ENCODE measurements around the gene BAIAP2L1. TPM values are rescaled to one million over a fixed set of nuclear protein-coding genes. Genes with fewer than 3 reads are reported as not detected.

The BAIAP2L1 gene
- total and polyA plus RNA-seq, 9 of the 15 experiments (the other 6 are each of a cell fraction or from before 2014, with no cell fraction given), result 4.2 to 29.8 (median 15.5) TPM

DNA sequence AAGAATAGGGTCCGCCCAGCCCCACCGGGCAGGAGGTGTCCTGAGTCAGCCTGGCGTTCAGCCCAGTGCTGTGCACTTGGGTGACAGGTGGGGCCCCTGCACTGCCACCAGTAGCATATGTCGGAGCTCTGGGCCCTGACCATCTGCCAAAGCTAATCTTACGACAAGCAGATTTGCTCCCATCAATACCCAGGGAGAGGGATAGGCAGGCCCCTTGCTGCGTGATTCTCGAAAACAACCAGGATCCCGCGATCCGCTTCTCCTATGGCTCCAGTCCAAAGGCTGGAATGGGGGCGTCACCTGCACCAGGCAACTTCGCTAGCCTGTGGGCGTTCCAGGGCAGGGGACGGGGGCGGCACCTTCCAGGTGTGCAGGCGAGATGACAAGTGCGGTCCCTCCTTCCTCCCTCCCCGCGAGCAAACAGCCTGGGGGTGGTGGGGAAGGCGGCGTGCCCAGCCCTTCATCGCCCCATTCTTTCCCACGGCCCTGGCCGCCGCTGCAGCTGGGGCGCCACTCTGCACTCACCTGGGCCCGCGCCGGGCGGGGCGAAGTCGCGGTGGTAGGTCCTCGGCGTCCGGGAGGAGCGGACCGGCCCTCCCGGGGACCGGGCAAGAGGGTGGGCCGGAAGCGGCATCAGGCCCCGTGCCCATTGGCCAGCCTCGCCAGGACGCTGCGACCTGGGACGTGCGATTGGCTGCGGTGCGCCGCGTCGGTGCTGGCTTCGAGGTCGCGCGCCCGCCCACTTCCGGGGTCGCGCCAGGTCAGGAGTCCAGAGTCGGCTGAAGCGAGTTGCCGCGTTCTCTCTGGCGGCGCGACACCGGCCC lies 149.1 kb downstream of the BAIAP2L1 start, which contains the start of gene TECPR1 (continued):
- TF ChIP-seq, protein P1, sequence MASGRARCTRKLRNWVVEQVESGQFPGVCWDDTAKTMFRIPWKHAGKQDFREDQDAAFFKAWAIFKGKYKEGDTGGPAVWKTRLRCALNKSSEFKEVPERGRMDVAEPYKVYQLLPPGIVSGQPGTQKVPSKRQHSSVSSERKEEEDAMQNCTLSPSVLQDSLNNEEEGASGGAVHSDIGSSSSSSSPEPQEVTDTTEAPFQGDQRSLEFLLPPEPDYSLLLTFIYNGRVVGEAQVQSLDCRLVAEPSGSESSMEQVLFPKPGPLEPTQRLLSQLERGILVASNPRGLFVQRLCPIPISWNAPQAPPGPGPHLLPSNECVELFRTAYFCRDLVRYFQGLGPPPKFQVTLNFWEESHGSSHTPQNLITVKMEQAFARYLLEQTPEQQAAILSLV (tag; IDR thresholded peaks at IDR 0.05), result no peak
- TF ChIP-seq ZNF165 (CRISPR knock-in tag; IDR thresholded peaks at IDR 0.05; ENCODE audit: borderline replicate concordance) (no peak), ZKSCAN3 (CRISPR knock-in tag; IDR thresholded peaks at IDR 0.05) (no peak), SIN3B (IDR thresholded peaks at IDR 0.05; ENCODE audit: low read depth) (no peak; the same call in 1 of the 2 replicates), CBX1 (IDR thresholded peaks at IDR 0.05; ENCODE audit: low read depth) (peak; percentile 69; the same call in 1 of the 2 replicates), POLR2H (tag; IDR thresholded peaks at IDR 0.05; ENCODE audit: low read depth) (no peak), ZNF347 (CRISPR knock-in tag; IDR thresholded peaks at IDR 0.05; ENCODE audit: low read depth) (no peak), MYC (IDR thresholded peaks at IDR 0.05; ENCODE audit: low read depth, low read length) (peak; percentile 40; the same call in 1 of the 2 replicates), MYC (CRISPR knock-in tag; IDR thresholded peaks at IDR 0.05; ENCODE audit: borderline replicate concordance, low read depth) (no peak), CBFA2T2 (conservative IDR thresholded peaks at IDR 0.05) (no peak), PCBP2 (IDR thresholded peaks at IDR 0.05; ENCODE audit: low read depth, low read length, poor library complexity, severe bottlenecking) (no peak), THRAP3 (IDR thresholded peaks at IDR 0.05; ENCODE audit: borderline replicate concordance) (no peak), PURB (CRISPR knock-in tag; IDR thresholded peaks at IDR 0.05; ENCODE audit: low read depth) (no peak), NCOA2 (IDR thresholded peaks at IDR 0.05; ENCODE audit: partially characterized antibody in 2 of 2) (no peak), SRSF7 (optimal IDR thresholded peaks at IDR 0.05; ENCODE audit: low read depth, low read length) (no peak), TAL1 (IDR thresholded peaks at IDR 0.05) (no peak), EWSR1 (IDR thresholded peaks at IDR 0.05; ENCODE audit: borderline replicate concordance, low read depth, partially characterized antibody) (no peak), CBX2 (IDR thresholded peaks at IDR 0.05; ENCODE audit: insufficient read depth, low read length, poor library complexity, severe bottlenecking) (no peak), BRCA1 (IDR thresholded peaks at IDR 0.05) (no peak), BRCA1 (CRISPR knock-in tag; IDR thresholded peaks at IDR 0.05) (no peak), THRA (IDR thresholded peaks at IDR 0.05) (no peak), E2F3 (CRISPR knock-in tag; IDR thresholded peaks at IDR 0.05) (no peak)
- TF ChIP-seq, protein P2, sequence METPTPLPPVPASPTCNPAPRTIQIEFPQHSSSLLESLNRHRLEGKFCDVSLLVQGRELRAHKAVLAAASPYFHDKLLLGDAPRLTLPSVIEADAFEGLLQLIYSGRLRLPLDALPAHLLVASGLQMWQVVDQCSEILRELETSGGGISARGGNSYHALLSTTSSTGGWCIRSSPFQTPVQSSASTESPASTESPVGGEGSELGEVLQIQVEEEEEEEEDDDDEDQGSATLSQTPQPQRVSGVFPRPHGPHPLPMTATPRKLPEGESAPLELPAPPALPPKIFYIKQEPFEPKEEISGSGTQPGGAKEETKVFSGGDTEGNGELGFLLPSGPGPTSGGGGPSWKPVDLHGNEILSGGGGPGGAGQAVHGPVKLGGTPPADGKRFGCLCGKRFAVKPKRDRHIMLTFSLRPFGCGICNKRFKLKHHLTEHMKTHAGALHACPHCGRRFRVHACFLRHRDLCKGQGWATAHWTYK (CRISPR knock-in tag; IDR thresholded peaks at IDR 0.05), result no peak
- TF ChIP-seq, protein P3, sequence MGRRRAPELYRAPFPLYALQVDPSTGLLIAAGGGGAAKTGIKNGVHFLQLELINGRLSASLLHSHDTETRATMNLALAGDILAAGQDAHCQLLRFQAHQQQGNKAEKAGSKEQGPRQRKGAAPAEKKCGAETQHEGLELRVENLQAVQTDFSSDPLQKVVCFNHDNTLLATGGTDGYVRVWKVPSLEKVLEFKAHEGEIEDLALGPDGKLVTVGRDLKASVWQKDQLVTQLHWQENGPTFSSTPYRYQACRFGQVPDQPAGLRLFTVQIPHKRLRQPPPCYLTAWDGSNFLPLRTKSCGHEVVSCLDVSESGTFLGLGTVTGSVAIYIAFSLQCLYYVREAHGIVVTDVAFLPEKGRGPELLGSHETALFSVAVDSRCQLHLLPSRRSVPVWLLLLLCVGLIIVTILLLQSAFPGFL (CRISPR knock-in tag; IDR thresholded peaks at IDR 0.05), result no peak
